NCI-H146 treated with DMSO at 0.1 percent for 48 hours (cell line): Measurements from ENCODE around the gene ADCY9.

ENCODE experiments used
- DNase-seq: peaks from one replicate; lab custom pipeline; 2025; ENCODE audit not compliant: unreplicated experiment; lab: John Stamatoyannopoulos, UW

ADCY9 gene

DNA sequence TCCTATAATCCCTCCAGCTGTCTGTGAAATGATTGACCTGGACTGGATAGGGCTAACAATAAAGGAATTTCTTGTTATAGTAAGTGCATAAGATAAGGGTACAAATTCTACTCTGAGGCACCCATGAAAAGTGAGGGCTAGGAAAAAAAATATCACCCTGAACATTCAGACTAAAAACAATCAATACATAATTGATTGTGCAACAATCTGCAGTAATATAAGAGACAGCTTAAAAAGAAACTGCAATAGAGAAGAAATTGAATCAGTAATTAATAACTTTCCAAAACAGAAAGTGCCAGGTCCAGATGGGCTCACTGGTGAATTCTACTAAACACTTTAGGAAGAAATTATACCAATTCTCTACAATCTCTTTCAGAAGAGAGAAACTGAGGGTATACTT lies 191.5 kb downstream of the ADCY9 start:
- DNase-seq, result no peak

- no peak for DNase-seq
These were observed 194.0 kb downstream of the ADCY9 start for GRCh38 chr16:3922241-3922640.

GRCh38 chr16:3920206-3920605 lies 196.0 kb downstream of the ADCY9 start:
- no peak for DNase-seq

DNA sequence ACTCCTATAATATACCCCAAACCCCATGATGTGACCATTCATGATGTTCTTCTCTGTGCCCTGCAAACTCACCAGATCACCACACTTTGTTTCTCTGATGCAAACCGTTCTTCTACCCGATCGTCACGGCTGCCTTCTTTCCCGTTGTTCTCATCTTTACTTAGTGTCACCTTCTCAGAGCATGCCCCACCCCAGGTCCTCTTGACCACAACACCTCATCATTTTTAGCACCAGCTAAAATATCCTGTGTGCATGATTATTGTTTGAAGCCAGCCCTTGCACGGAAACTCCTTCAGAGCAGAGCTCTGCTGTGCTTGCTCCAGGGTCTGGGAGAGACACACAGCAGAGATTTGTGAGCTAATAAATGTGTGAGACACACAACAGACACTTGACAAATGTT lies 196.8 kb downstream of the ADCY9 start:
- no peak for DNase-seq

DNA sequence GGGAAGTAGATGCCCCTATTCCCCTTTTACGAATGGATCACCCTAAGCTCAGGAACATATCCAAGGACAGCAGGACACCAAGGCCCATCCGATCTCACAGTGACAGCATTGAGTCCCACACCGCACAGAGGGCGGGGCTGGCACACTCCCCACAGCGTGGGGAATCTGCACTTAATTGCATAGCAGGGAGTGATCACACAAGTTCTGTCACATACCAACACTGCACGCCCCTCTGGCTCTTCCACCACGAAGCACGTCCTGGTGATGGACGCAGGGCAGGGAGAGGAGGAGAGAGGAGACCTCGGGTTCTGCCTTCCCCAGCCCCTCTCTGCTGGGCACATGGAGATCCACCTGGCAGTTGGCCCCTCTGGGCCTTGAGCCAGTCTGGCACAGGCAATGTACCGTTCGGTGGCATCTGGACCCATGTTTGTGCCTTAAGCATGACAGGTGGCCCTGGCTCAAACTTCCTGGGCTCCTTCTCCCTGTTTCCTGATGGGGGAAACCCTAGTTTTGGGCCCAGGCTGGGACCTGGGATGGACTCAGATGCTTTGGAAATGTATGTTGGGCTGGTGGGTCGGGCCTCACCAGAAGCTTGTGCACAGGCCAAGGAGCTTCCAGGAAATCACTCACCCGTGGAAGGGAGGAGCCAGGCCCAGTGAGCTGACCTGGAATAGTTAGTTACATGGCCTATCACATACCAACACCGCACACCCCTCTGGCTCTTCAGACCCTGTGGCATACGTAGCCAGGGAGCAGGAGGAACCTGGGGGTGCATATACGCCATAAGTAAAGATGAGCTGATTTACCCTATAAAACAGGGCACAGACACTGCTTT lies 200.6 kb downstream of the ADCY9 start:
- DNase-seq, result no peak

DNA sequence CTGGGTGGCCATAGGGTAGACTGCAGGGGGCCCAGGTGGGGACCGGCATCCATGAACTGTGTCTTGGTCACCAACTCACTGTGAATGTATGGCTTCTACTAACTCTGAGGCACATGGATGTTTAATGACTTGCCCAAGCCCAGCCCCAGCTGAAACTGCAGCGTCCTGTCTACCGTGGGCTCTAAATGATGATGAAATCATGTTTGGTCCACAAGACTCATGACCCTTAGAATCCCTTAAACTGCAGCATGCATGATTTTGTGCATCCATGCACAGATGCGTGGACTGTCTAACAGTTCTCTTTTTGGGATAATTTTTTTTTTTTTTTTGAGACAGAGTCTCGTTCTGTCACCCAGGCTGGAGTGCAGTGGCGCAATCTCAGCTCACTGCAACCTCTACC lies 203.3 kb downstream of the ADCY9 start:
- no peak for DNase-seq
